GM19099 (cell line): ENCODE results near the gene TMEM18.

ENCODE experiments used
- POLR2A ChIP-seq: IDR thresholded peaks from 3 replicates; pipeline ENCODE4 v1.6.1; 2011; ENCODE audit warnings: low read depth; ENCODE audit not compliant: insufficient read length; ENCODE audit errors: extremely low read depth

The TMEM18 gene

DNA sequence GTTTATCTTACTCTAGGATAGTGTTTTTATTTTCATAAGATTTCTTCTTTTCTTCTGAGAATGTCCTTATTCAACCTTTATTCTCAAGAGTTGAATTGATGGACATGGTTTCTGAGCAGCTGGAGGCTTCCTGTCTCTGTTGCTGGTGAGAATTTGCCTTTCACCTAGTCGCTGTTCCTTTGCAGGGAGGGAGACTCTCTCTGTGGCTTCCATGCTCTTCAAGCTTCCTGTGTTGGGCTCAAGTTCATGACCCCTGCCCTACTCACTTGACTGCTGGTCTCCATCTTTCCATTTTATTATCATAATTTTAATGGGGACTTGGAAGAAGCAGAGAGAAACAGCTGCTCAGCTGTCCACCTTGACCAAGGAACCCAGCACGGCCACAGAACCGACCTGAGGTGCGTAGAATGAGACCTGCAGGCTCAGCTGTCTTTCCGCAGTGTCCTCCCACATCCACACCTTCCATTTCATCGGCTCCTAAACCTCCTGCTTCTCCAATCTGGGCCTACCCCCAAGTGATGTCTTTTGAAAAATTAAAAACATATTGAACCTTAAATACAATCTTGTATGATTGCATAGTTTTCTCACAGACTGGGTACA lies 24.2 kb downstream of the TMEM18 start:
- TF ChIP-seq POLR2A, result no peak

DNA sequence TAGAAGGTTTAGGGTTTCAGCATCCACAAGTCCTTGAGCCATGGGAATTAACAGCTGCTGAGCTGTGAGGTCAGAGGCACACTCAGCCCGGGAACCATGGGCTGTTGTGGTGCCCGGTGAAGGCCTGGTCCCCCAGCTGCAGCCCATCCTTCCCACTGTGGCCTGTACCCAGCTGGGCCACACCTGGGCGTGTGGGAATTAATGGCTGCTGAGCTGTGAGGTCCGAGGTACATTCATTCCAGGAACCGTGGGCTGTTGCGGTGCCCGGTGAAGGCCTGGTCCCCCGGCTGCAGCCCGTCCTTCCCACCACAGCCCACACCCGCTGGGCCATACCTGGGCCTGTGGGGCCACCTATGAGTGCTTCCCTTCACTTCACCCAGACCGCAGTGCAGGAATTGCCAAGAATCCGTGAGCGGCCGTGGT lies 25.2 kb downstream of the TMEM18 start:
- no peak for TF ChIP-seq POLR2A

DNA sequence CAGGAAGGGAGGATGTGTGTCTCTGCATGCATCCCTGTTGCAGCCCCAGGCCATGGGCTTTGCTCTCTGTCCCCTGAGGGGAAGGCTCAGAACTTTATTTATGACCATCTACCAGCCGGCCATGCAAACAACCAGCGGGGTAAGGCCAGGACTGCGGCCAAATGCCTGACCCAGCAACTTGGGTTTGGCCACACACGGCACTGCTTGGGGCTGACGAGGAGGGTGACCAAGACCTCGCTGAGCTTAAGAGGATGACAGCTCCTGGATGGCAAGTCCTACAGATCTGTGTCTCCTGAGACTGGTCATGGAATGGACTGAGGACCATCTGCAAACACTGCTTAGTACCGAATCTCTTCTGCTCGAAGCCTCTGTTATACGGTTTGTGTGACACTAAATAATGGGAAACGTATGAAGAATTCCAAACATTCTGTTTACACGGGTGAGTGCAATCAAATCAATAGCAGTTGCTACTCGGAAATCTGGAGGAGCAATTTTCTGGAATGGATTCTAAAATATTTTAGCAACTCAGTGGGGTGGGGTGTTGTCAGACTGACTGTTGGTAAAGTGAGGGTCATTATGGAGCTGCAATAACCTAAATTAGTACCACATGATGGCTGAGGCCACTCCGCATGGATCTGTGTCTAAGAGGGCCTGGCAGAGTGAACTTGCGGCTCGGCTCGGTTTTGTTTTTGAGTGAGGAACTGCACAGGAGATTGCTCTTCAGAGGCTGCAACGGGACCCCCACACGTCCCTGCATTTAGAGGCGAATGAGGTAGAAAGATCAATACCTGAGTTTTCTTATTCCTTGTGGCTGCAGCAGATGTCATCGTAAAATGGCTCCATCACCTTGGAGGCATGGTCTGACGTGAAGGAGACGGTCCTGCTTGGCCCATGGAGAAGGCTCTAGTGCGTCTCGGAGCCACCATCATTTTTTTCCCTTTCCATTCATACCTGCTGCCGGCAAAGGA lies 26.6 kb downstream of the TMEM18 start:
- TF ChIP-seq POLR2A, result no peak

- no peak for TF ChIP-seq POLR2A
Measured at GRCh38 chr2:649426-650342, 27.5 kb downstream of the TMEM18 start.

GRCh38 chr2:648476-649424 lies 28.5 kb downstream of the TMEM18 start:
- TF ChIP-seq POLR2A, result no peak

DNA sequence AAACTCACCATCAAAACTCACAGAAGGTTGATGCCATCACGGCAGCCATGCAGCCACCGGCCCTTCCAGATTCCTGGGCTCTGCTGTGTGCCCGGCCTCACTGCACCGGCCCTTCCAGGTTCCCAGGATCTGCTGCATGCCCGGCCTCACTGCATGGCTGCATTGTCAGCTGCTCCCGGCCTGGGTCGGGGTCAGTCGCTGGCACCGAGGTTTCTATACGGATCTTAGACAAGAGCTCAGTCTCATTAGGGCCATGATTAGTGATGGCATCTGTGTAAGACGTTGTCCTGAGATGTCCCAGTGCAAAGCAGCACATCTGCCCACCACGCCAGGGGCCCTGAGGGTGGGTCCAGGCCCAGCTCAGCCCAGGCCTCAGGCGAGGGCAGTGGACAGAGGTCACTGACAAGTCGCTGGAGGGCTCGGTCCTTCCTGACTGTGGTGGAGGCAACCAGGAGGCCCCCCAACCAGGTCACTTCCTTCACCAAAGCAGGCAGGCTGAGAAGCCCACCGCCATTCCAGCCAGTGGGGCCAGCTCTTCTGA lies 29.4 kb downstream of the TMEM18 start:
- no peak for TF ChIP-seq POLR2A

- TF ChIP-seq POLR2A, result no peak
Measured at GRCh38 chr2:647003-647560, 30.1 kb downstream of the TMEM18 start.

DNA sequence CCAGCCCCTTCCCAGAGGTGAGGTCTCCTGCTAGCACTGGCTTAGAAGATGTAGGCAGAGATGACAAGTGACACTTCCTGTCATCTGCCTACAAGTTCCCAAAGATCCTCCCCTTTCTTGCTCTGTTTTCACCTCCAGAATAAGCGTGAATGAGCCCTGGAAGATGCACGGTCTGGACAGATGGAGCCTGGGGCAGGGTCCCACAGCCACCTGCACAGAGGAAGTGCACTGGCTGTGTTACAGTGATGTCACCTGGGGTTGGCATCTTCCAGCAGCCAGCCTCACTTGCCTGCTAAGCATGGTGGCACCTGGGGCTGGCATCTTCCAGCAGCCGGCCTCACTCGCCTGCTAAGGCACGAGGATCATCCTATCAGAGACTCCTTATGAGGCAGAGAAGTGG lies 32.3 kb downstream of the TMEM18 start:
- TF ChIP-seq POLR2A, result no peak

DNA sequence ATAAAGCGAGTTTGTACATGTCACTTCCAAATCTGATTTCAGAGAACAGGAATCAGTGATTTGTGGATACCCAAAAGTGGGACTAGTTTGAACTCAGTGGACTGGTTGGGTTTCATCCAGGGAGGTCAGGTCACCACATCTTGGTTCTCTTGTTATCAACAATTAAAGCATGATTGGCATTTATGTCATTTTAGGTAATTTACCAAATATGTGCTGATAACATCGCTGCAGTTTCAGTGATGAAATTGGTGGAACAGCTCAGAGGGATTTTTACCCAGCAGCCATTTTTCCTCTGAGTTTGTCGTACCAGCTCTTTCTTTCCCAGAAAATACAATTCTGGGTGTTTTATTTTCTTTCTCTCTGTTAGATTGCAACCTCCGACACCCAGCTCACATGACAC lies 33.4 kb downstream of the TMEM18 start:
- no peak for TF ChIP-seq POLR2A

GRCh38 chr2:643334-643733 lies 33.9 kb downstream of the TMEM18 start:
- TF ChIP-seq POLR2A, result no peak

DNA sequence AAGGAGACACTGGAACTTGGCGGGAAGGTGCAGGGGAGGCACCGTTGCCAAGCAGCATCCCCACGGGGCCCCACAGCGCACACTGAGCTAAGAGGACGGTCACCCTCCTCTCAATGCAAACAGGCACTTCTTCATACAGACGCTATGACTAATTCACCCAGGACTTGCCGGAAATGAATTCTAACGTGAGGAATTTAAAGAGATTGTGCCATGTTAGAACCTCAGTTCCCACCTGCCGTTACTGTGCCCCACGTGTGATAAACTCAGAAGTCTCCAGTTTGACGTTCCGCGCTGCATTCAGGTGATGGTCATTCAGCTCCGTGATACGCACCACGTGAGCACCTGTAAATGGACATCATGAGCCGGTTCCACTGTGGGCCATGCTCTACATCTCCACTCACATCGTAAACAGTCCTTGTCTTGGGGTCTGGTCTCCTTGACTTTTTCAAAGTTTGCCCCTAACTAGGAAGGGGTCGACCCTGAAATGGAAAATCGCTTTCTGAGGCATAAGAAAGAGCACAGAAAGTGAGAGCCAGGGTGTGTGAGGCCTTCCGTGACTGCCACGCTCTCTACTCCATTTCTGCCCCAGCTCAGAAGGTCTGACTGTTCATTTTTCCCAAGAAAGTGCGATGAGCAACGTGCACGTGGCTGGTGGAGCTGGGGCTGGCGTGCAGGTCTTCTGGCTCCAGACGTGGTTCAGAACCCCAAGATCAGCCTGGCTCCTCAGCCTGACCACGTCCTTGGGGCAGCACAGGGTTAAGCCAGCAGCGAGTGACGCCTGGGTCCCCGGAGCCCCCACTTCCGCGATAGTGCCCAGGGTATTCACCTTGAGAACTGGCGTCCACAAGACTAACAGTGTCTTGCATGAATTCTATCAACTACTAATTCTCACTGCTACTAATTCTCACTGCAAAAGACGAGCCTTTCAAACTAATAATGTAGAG lies 35.1 kb downstream of the TMEM18 start:
- TF ChIP-seq POLR2A, result no peak

- TF ChIP-seq POLR2A, result no peak
Measured at GRCh38 chr2:641164-641871, 35.9 kb downstream of the TMEM18 start.

GRCh38 chr2:639703-640102 lies 37.5 kb downstream of the TMEM18 start:
- TF ChIP-seq POLR2A, result no peak
